HepG2 (cell line): ENCODE results near the gene HAP1. TPM values are rescaled to one million over a fixed set of nuclear protein-coding genes. Genes with fewer than 3 reads are reported as not detected.

Experiments
- ATAC-seq: fragments of 200-7000 bp; cut with Tn5 transposase; 3 replicates; pipeline ENCODE4 v1.9.1; 2020; ENCODE audit warnings: mild to moderate bottlenecking, moderate library complexity
- BruUV-seq: library from RNA; stranded (reverse); fragments of 400-500 nt; replicated peaks from 2 replicates; lab custom pipeline; 2021; lab: Mats Ljungman, UMichigan
- CTCF ChIA-PET: fragments of 300-600 bp; formaldehyde crosslinking; extraction: SDS; loops from one replicate; lab custom pipeline; 2021; ENCODE audit warnings: low total read pairs, inconsistent platforms, low intra/inter-chr PET ratio; lab: Yijun Ruan, JAX
- POLR2A ChIA-PET: fragments of 350-600 bp; sonication (Branson Sonifier 250); formaldehyde crosslinking; loops from one replicate; lab custom pipeline; 2020; ENCODE audit warnings: antibody characterized with exemption, inconsistent platforms; lab: Yijun Ruan, JAX
- DNase-seq: peaks from one replicate; pipeline ENCODE4 v3.0.0-alpha.2; 2015; ENCODE audit warnings: low spot score
- FAIRE-seq: peaks from 3 replicates; lab custom pipeline; 2011; peaks lifted over from hg19 to GRCh38; lab: Jason Lieb, UNC
- H2AFZ ChIP-seq: one replicate; pipeline ENCODE4 v1.6.1; 2011; ENCODE audit warnings: low read length, inconsistent platforms
- H3K27ac ChIP-seq: fragments of 300-600 bp; 3 replicates; pipeline ENCODE4 v1.8.0; 2011; ENCODE audit warnings: mixed run types, mild to moderate bottlenecking, mixed read lengths, low read length, inconsistent platforms; ENCODE audit not compliant: insufficient read depth; ENCODE audit errors: extremely low read length
- H3K27me3 ChIP-seq, 2 experiments: fragments of 200-600 bp in 1 of 2; 2 replicates in 1 of 2; 3 replicates in 1 of 2; pipeline versions ENCODE4 v1.6.0 to v1.8.0; 2011; ENCODE audit warnings: low read length in 2 of 2, mild to moderate bottlenecking in 2 of 2, moderate library complexity in 2 of 2, inconsistent platforms in 1 of 2; ENCODE audit not compliant: insufficient read depth in 2 of 2, control insufficient read depth in 1 of 2
- H3K36me3 ChIP-seq, 2 experiments: fragments of 200-600 bp in 1 of 2; replicated peaks in 1 of 2; 2 replicates in 1 of 2; 3 replicates in 1 of 2; pipeline versions ENCODE4 v1.5.1 to v1.8.0; 2011; ENCODE audit warnings: low read length in 2 of 2, inconsistent platforms in 1 of 2; ENCODE audit not compliant: insufficient read depth in 2 of 2, control insufficient read depth in 1 of 2
- H3K4me1 ChIP-seq: 2 replicates; pipeline ENCODE4 v1.5.1; 2012; ENCODE audit warnings: low read length, inconsistent platforms; ENCODE audit not compliant: insufficient read depth
- H3K4me2 ChIP-seq: 2 replicates; pipeline ENCODE4 v1.6.0; 2011; ENCODE audit warnings: low read depth, low read length, inconsistent platforms
- H3K4me3 ChIP-seq, 3 experiments: fragments of 200-600 bp in 1 of 3; sonication (generic), shearing (Covaris generic) in 1 of 3; replicated peaks in 1 of 3; 2 replicates each; pipeline ENCODE4 v1.5.1; 2011 to 2016; ENCODE audit warnings: low read length in 3 of 3, inconsistent platforms in 2 of 3, low read depth in 2 of 3, mild to moderate bottlenecking in 2 of 3, control low read depth in 1 of 3, mixed read lengths in 1 of 3; ENCODE audit not compliant: insufficient read depth in 1 of 3
- H3K79me2 ChIP-seq: one replicate; pipeline ENCODE4 v1.6.1; 2011; ENCODE audit warnings: low read length, inconsistent platforms; ENCODE audit not compliant: insufficient read depth
- H3K9ac ChIP-seq: 2 replicates; pipeline ENCODE4 v1.6.0; 2011; ENCODE audit warnings: mild to moderate bottlenecking, low read depth, low read length, inconsistent platforms; ENCODE audit not compliant: insufficient read depth
- H3K9me3 ChIP-seq: 2 replicates; pipeline ENCODE4 v1.5.1; 2012; ENCODE audit warnings: mild to moderate bottlenecking, low read length
- H4K20me1 ChIP-seq: 2 replicates; pipeline ENCODE4 v1.6.0; 2011; ENCODE audit warnings: inconsistent platforms, mild to moderate bottlenecking, low read length, moderate library complexity; ENCODE audit not compliant: insufficient read depth
- HOXA3 ChIP-seq: sonication (generic); formaldehyde crosslinking; IDR thresholded peaks from 2 replicates; pipeline ENCODE4 v1.5.0; 2020; ENCODE audit warnings: missing genetic modification reagents
- ZMYM3 ChIP-seq: sonication (generic); formaldehyde crosslinking; IDR thresholded peaks from 2 replicates; pipeline ENCODE4 v1.5.1; 2020; ENCODE audit warnings: mild to moderate bottlenecking, missing genetic modification reagents
- ZNF292 ChIP-seq: sonication (generic); formaldehyde crosslinking; IDR thresholded peaks from 2 replicates; pipeline ENCODE4 v1.8.1; 2022; ENCODE audit warnings: mild to moderate bottlenecking, low read depth, missing genetic modification reagents, borderline replicate concordance
- ZNF383 ChIP-seq: sonication (generic); formaldehyde crosslinking; IDR thresholded peaks from 2 replicates; pipeline ENCODE4 v1.4.0; 2020; ENCODE audit warnings: missing genetic modification reagents, mild to moderate bottlenecking, borderline replicate concordance
- ZNF768 ChIP-seq: sonication (generic); formaldehyde crosslinking; IDR thresholded peaks from 2 replicates; pipeline ENCODE4 v1.4.0; 2020; ENCODE audit warnings: missing genetic modification reagents
- WGBS: methylation state at CpG from one replicate; pipeline ENCODE4 v1.1.6; 2017; ENCODE audit warnings: low lambda C conversion rate; 5-methylcytosine and 5-hydroxymethylcytosine counted together
- in situ Hi-C: cut with HindIII; loops from 2 replicates; pipeline ENCODE4 v1.10.0; 2017; ENCODE audit warnings: low pct_unique_long_range_greater_than_20kb; ENCODE audit not compliant: extremely low pct_ligation_motif_present
- intact Hi-C: fragments of 100-400 bp; cut with micrococcal nuclease; formaldehyde crosslinking; loops from one replicate; pipeline ENCODE4 v1.10.0; 2022; ENCODE audit not compliant: unreplicated experiment
- polyA plus RNA-seq, 8 experiments: library from polyadenylated mRNA; depleted of rRNA in 3 of 8; stranded (reverse) in 7 of 8; unstranded in 1 of 8; fragments of >200 nt; fragmentation: Illumina TruSeq in 4 of 8; extraction: Trizol in 4 of 8; gene quantifications; 2 replicates each; pipeline versions ENCODE4 v1.2.1 to v1.2.3, GENCODE V29; 2011 to 2016; ENCODE audit warnings: low read depth in 4 of 8, missing spikeins in 1 of 8, mixed read lengths in 1 of 8; ENCODE audit not compliant: insufficient read depth in 1 of 8
- total RNA-seq, 5 experiments: library from RNA; depleted of rRNA; stranded (reverse); fragments of >200 nt; fragmentation: Illumina TruSeq; extraction: Trizol; gene quantifications; 2 replicates each; pipeline ENCODE4 v1.2.3, GENCODE V29; 2016; ENCODE audit warnings: low read depth in 1 of 5

Gene HAP1
- total and polyA plus RNA-seq, 2 of the 13 experiments (the other 11 are each of a cell fraction or from before 2014, with no cell fraction given): 0.07 TPM

GRCh38 chr17:41763327-41763726 lies 28.9 kb upstream of the HAP1 start:
- no peak for ATAC-seq
- DNase-seq: no peak
- Histone ChIP-seq H3K27me3 (no peaks in the 10 kb centered on the region), H3K4me2 (no peak overlapping the region), H3K27ac (no peak overlapping the region), H3K79me2 (no peaks in the 10 kb centered on the region), H3K4me1 (no peaks in the 10 kb centered on the region), H3K36me3 (peaks cover 40 to 62% of the 10 kb centered on the region in 2 experiments; a peak in 4 of 5 replicates), H2AFZ (no peak overlapping the region), H3K9ac (no peak overlapping the region), H3K9me3 (no peaks in the 10 kb centered on the region), H3K4me3 (no peak overlapping the region), H4K20me1 (no peaks in the 10 kb centered on the region)
- intact Hi-C loops: no loop called here
- ChIA-PET CTCF (no interaction called here), POLR2A (interaction anchor here (2.1 kb wide), 1 partner anchor 23 kb away, joined by 6 read pairs; the partner anchor contains the start of gene JUP)
- BruUV-seq: no TSS peak
- in situ Hi-C loops: no loop called here
- WGBS: 100% methylated on average over 5 of the region's 8 CpGs
- FAIRE-seq: no peak
- TF ChIP-seq ZMYM3 (CRISPR knock-in tag) (peak; percentile 42; the same call in 1 of the 2 replicates), ZNF292 (CRISPR knock-in tag) (no peak), ZNF768 (peak; percentile 96)

DNA sequence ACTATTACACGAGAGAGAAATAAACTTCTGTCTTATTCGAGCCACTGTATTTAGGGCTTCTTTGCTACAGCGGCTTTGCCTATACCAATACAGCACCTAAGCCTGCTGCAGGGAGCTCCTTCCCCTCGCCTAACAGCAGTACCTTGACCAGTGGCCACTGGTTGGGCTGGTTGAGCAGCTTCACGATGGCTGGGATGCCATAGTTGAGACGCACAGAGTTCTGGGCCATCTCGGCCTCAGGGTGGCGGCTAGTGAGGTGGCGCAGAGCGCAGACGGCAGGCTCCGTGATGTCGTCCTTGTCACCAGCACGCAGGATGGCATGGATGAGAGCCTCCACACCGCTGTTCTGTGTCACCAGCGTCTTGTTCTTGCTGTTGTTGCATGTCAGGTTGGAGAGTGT lies 28.4 kb upstream of the HAP1 start:
- no peak for FAIRE-seq

More for the DNA sequence above, 28.4 kb upstream of the HAP1 start:
- H3K4me1 ChIP-seq: no peaks in the 10 kb centered on the region
- H3K27ac ChIP-seq: no peak overlapping the region
- no peak for DNase-seq
- no peak overlapping the region for H3K4me3 ChIP-seq
- H3K4me2 ChIP-seq: no peak overlapping the region
- no peaks in the 10 kb centered on the region for H3K79me2 ChIP-seq
- intact Hi-C loops (no loop called here), in situ Hi-C loops (no loop called here)
- no peak overlapping the region for H2AFZ ChIP-seq
- TF ChIP-seq ZNF383 (CRISPR knock-in tag) (no peak), HOXA3 (CRISPR knock-in tag) (0 out of 2 replicates have a peak, but pooled peaks have one; percentile 22)
- ChIA-PET CTCF (no interaction called here), POLR2A (interaction anchor here (2.1 kb wide), 1 partner anchor 24 kb away, joined by 6 read pairs; the partner anchor contains the start of gene JUP)
- H3K9ac ChIP-seq: no peak overlapping the region
- 95% methylated on average over 8 of the region's 16 CpGs for WGBS
- no peaks in the 10 kb centered on the region for H3K27me3 ChIP-seq
- H3K9me3 ChIP-seq: no peaks in the 10 kb centered on the region
- BruUV-seq: no TSS peak
- H4K20me1 ChIP-seq: no peaks in the 10 kb centered on the region
- H3K36me3 ChIP-seq: peaks cover 43 to 66% of the 10 kb centered on the region in 2 experiments; a peak in 4 of 5 replicates
- no peak for ATAC-seq
